Measurements from ENCODE around the gene CAPN11.
A peak's percentile ranks its signal among the peaks of the same experiment; 100 is the strongest.

CAPN11 gene

DNA sequence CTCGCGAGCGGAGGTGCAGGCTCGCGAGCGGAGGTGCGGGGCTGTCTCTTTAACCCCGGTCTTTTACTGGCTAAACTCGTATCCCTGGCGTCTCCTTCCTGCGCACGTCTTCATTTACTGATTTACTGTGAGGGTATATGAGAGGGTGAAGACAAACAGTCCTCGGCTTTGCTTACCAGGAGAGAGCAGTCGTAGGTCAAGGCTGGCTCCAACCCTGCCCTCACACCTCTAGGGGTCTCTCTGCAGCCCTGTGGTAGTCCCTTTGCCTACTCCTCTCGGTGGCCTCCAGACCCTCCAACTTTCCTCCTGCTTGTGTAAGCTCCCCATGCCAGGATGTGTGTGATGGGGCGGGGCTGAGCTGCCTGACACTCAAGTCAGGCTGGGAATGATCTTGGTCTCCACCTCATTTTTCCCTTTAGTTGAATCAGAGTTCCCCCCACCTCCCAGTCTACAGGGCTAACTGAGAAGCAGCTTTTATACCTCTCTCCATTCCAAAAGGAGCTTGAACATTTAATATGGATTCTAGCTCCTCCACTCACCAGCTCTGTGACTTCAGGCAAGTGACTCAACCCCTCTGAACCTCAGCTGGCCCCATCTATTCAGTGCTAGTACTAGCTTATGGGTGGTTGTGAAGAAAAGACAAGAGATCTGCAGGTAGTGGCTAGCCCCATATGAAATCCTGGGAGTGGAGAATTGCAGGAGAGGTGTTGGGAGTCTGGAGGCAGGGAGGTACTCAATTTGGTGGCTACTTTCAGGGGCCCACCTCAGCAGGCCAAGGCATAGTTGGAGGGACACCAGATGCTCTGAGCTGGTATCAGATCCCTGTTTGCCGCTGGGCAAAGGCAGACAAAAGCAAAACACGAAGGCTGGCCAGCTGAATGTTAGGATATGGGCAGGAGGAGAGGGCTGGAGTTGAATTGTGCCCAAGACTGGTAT, 65.7 kb downstream of the CAPN11 start:
- H3K36me3 ChIP-seq (ENCODE audit: insufficient read depth, low read length) = peaks cover 16% of the 10 kb centered on the region
- peaks cover 23% of the 10 kb centered on the region for H3K79me2 ChIP-seq (ENCODE audit: insufficient read depth, low read length)
- peak overlapping the region; percentile 15 to 68; a peak in 3 of 4 replicates for H3K4me3 ChIP-seq (ENCODE audit: low read depth in 1 of 2, low read length in 2 of 2)
- peak overlapping the region; percentile 79 for H2AFZ ChIP-seq (ENCODE audit: low read depth, low read length)
- TF ChIP-seq, protein P1, sequence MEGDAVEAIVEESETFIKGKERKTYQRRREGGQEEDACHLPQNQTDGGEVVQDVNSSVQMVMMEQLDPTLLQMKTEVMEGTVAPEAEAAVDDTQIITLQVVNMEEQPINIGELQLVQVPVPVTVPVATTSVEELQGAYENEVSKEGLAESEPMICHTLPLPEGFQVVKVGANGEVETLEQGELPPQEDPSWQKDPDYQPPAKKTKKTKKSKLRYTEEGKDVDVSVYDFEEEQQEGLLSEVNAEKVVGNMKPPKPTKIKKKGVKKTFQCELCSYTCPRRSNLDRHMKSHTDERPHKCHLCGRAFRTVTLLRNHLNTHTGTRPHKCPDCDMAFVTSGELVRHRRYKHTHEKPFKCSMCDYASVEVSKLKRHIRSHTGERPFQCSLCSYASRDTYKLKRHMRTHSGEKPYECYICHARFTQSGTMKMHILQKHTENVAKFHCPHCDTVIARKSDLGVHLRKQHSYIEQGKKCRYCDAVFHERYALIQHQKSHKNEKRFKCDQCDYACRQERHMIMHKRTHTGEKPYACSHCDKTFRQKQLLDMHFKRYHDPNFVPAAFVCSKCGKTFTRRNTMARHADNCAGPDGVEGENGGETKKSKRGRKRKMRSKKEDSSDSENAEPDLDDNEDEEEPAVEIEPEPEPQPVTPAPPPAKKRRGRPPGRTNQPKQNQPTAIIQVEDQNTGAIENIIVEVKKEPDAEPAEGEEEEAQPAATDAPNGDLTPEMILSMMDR (IDR thresholded peaks at IDR 0.05; ENCODE audit: borderline replicate concordance, extremely low read depth, low read length, poor library complexity, severe bottlenecking) = peak; percentile 5
- TF ChIP-seq EZH2 (IDR thresholded peaks at IDR 0.05; ENCODE audit: borderline replicate concordance, low read depth, low read length, severe bottlenecking) = no peak
- DNase-seq (peak; percentile 36), ATAC-seq (ENCODE audit: insufficient read depth, low read depth) (peak; percentile 15)
- H3K27ac ChIP-seq (ENCODE audit: low read length) = peak overlapping the region; percentile 40
- peaks cover 2% of the 10 kb centered on the region for H3K27me3 ChIP-seq (ENCODE audit: insufficient read depth, low read length, poor library complexity)
- peaks cover 27% of the 10 kb centered on the region for H4K20me1 ChIP-seq (ENCODE audit: insufficient read depth, low read length)
- peaks cover 47% of the 10 kb centered on the region for H3K4me1 ChIP-seq (ENCODE audit: insufficient read depth, low read length)
- no peaks in the 10 kb centered on the region for H3K9me3 ChIP-seq (ENCODE audit: insufficient read depth, low read length, severe bottlenecking)
- H3K9ac ChIP-seq (ENCODE audit: low read depth, low read length) = peak overlapping the region; percentile 69
- H3K4me2 ChIP-seq (ENCODE audit: insufficient read depth, low read length) = peak overlapping the region; percentile 87

DNA sequence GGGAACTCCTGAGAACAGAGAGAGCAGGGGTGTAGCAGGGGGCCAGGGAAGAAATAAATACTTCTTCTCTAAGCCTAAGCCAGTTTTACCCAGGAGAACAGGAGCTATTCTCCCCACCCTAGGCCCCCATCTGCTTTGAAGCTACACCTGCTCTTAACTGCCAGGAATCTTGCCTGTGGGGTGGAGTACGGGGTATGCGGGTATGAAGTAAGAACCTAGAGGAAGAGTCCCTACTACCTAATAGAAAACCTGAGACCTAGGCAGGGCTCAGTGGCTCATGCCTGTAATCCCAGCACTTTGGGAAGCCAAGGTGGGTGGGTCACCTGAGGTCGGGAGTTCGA, 66.3 kb downstream of the CAPN11 start:
- Histone ChIP-seq H3K79me2 (ENCODE audit: insufficient read depth, low read length) (peaks cover 23% of the 10 kb centered on the region), H3K27me3 (ENCODE audit: insufficient read depth, low read length, poor library complexity) (no peaks in the 10 kb centered on the region), H4K20me1 (ENCODE audit: insufficient read depth, low read length) (peaks cover 27% of the 10 kb centered on the region), H3K9me3 (ENCODE audit: insufficient read depth, low read length, severe bottlenecking) (no peaks in the 10 kb centered on the region), H3K36me3 (ENCODE audit: insufficient read depth, low read length) (peaks cover 22% of the 10 kb centered on the region), H3K27ac (ENCODE audit: low read length) (no peak overlapping the region), H3K4me3 (ENCODE audit: low read depth in 1 of 2, low read length in 2 of 2) (peak overlapping the region in 1 of 2 experiments; percentile 68; a peak in 2 of 4 replicates), H2AFZ (ENCODE audit: low read depth, low read length) (no peak overlapping the region), H3K9ac (ENCODE audit: low read depth, low read length) (peak overlapping the region; percentile 69; the same call in 1 of the 2 replicates), H3K4me2 (ENCODE audit: insufficient read depth, low read length) (peak overlapping the region; percentile 87), H3K4me1 (ENCODE audit: insufficient read depth, low read length) (peaks cover 45% of the 10 kb centered on the region)
- TF ChIP-seq, protein P1 (IDR thresholded peaks at IDR 0.05; ENCODE audit: borderline replicate concordance, extremely low read depth, low read length, poor library complexity, severe bottlenecking) = no peak
- TF ChIP-seq EZH2 (IDR thresholded peaks at IDR 0.05; ENCODE audit: borderline replicate concordance, low read depth, low read length, severe bottlenecking) = no peak
- DNase-seq (no peak), ATAC-seq (ENCODE audit: insufficient read depth, low read depth) (no peak)

DNA sequence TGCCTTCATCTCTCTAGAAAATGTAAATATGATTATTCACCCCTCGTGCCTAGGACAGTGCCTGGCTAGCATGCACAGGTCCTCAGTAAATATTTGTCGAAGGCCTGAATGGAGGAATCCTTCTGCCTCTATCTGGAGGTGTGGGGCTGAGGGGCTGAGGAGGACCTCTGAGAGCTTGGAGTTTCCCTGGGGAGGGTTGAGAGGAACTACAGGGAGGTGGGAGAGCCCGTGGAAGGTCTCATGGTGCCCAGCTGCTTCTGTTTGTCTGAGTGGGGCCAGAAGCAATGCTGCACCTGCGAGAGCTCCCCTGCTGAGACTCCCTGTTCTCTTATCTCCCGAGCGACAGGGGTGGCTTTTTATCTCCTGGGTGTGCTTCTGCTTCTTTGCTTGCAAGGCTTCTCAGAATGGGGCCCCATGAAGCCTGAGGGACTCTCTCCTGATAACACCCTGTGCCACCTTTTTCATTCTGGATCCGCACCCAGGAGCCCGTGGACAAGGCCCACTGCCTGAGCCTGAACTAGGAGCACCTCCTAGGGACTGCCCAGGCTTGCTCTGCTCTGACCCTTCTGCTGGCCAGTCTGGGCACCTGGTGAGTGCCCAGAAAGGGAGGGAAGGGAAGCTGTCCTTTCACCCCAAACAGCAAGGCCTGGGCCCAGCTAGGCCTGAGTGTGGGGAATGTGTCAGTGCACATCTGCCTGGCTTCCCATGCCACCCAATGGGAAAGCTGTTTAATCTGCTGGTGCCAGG, 67.1 kb downstream of the CAPN11 start:
- H3K27me3 ChIP-seq (ENCODE audit: insufficient read depth, low read length, poor library complexity) = no peaks in the 10 kb centered on the region
- TF ChIP-seq, protein P1 (IDR thresholded peaks at IDR 0.05; ENCODE audit: borderline replicate concordance, extremely low read depth, low read length, poor library complexity, severe bottlenecking) = no peak
- TF ChIP-seq EZH2 (IDR thresholded peaks at IDR 0.05; ENCODE audit: borderline replicate concordance, low read depth, low read length, severe bottlenecking) = no peak
- peaks cover 45% of the 10 kb centered on the region for H3K4me1 ChIP-seq (ENCODE audit: insufficient read depth, low read length)
- no peak overlapping the region for H3K4me3 ChIP-seq (ENCODE audit: low read depth in 1 of 2, low read length in 2 of 2)
- peak overlapping the region; percentile 39; the same call in 1 of the 2 replicates for H3K4me2 ChIP-seq (ENCODE audit: insufficient read depth, low read length)
- H3K27ac ChIP-seq (ENCODE audit: low read length) = no peak overlapping the region
- no peaks in the 10 kb centered on the region for H3K9me3 ChIP-seq (ENCODE audit: insufficient read depth, low read length, severe bottlenecking)
- H3K36me3 ChIP-seq (ENCODE audit: insufficient read depth, low read length) = peaks cover 30% of the 10 kb centered on the region
- DNase-seq (peak; percentile 54), ATAC-seq (ENCODE audit: insufficient read depth, low read depth) (peak; percentile 10; the same call in 1 of the 3 replicates)
- H3K79me2 ChIP-seq (ENCODE audit: insufficient read depth, low read length) = peaks cover 23% of the 10 kb centered on the region
- peak overlapping the region; percentile 35 for H3K9ac ChIP-seq (ENCODE audit: low read depth, low read length)
- peaks cover 27% of the 10 kb centered on the region for H4K20me1 ChIP-seq (ENCODE audit: insufficient read depth, low read length)
- H2AFZ ChIP-seq (ENCODE audit: low read depth, low read length) = no peak overlapping the region

Data from DND-41 (cell line).